Activated CD4-positive, alpha-beta memory T cell treated with anti-CD3 and anti-CD28 coated beads for 36 hours (primary cell): Measurements from ENCODE around the gene ABCA4. TPM values are rescaled to one million over a fixed set of nuclear protein-coding genes. Genes with fewer than 3 reads are reported as not detected.
"Not testable (repeated sequence)": the region's sequence is repeated elsewhere in the genome, so short reads cannot be mapped to it uniquely, and the experiment has no call there.

ENCODE experiments used
- CTCF ChIA-PET: fragments of 350-600 bp; sonication (Branson Sonifier 250); formaldehyde crosslinking; loops from one replicate; lab custom pipeline; 2021; ENCODE audit warnings: antibody characterized with exemption, inconsistent platforms; lab: Charles Lee
- POLR2A ChIA-PET: fragments of 350-600 bp; sonication (Branson Sonifier 250); formaldehyde crosslinking; loops from one replicate; lab custom pipeline; 2021; ENCODE audit warnings: antibody characterized with exemption; lab: Charles Lee
- DNase-seq: peaks from one replicate; pipeline ENCODE4 v3.0.0-alpha.2; 2020
- H3K27ac Mint-ChIP-seq: one replicate; pipeline ENCODE4 v1.8.0; 2021; ENCODE audit warnings: mixed read lengths
- H3K27me3 Mint-ChIP-seq: one replicate; pipeline ENCODE4 v1.8.0; 2021; ENCODE audit warnings: mixed read lengths
- H3K36me3 Mint-ChIP-seq: one replicate; pipeline ENCODE4 v1.8.0; 2021; ENCODE audit warnings: mixed read lengths
- H3K4me1 Mint-ChIP-seq: one replicate; pipeline ENCODE4 v1.8.0; 2021; ENCODE audit warnings: low read depth, mixed read lengths
- H3K4me3 Mint-ChIP-seq: one replicate; pipeline ENCODE4 v1.8.0; 2021; ENCODE audit warnings: mild to moderate bottlenecking, mixed read lengths
- H3K9me3 Mint-ChIP-seq: one replicate; pipeline ENCODE4 v1.8.0; 2021; ENCODE audit warnings: mixed read lengths
- intact Hi-C: fragments of 100-400 bp; cut with micrococcal nuclease; formaldehyde crosslinking; loops from one replicate; pipeline ENCODE4 v1.15.1; 2023
- total RNA-seq, 2 experiments: library from RNA; stranded (reverse); gene quantifications; one replicate each; pipeline ENCODE4 v1.2.3, GENCODE V29; 2021

Gene ABCA4
- total RNA-seq, 2 experiments from 2014 or later, result not detected

- Mint-ChIP-seq H3K9me3 (no peaks in the 10 kb centered on the region), H3K4me3 (no peak overlapping the region), H3K27ac (no peak overlapping the region), H3K36me3 (no peaks in the 10 kb centered on the region), H3K27me3 (no peaks in the 10 kb centered on the region), H3K4me1 (no peaks in the 10 kb centered on the region)
- intact Hi-C loops, result no loop called here
- ChIA-PET CTCF (no interaction called here), POLR2A (interaction anchor here (0.5 kb wide), 1 partner anchor 369 kb away, joined by 3 read pairs; no protein-coding TSS in a partner anchor)
- no peak for DNase-seq
Measured at GRCh38 chr1:93964096-93964776, 156.7 kb downstream of the ABCA4 start.

GRCh38 chr1:93963585-93963984, 157.4 kb downstream of the ABCA4 start:
- ChIA-PET POLR2A (interaction anchor here (0.5 kb wide), 1 partner anchor 370 kb away, joined by 3 read pairs; no protein-coding TSS in a partner anchor), CTCF (no interaction called here)
- H3K9me3 Mint-ChIP-seq, result no peaks in the 10 kb centered on the region
- no peak overlapping the region for H3K27ac Mint-ChIP-seq
- no peak for DNase-seq
- H3K36me3 Mint-ChIP-seq, result no peaks in the 10 kb centered on the region
- no peaks in the 10 kb centered on the region for H3K4me1 Mint-ChIP-seq
- H3K27me3 Mint-ChIP-seq, result no peaks in the 10 kb centered on the region
- no peak overlapping the region for H3K4me3 Mint-ChIP-seq
- intact Hi-C loops, result no loop called here

GRCh38 chr1:93961906-93962305, 159.0 kb downstream of the ABCA4 start:
- Mint-ChIP-seq H3K27ac (no peak overlapping the region), H3K36me3 (peaks cover 3% of the 10 kb centered on the region), H3K4me3 (no peak overlapping the region), H3K27me3 (no peaks in the 10 kb centered on the region), H3K9me3 (peaks cover 5% of the 10 kb centered on the region), H3K4me1 (no peaks in the 10 kb centered on the region)
- no peak for DNase-seq
- intact Hi-C loops, result no loop called here
- CTCF ChIA-PET, result no interaction called here
- POLR2A ChIA-PET, result no interaction called here

DNA sequence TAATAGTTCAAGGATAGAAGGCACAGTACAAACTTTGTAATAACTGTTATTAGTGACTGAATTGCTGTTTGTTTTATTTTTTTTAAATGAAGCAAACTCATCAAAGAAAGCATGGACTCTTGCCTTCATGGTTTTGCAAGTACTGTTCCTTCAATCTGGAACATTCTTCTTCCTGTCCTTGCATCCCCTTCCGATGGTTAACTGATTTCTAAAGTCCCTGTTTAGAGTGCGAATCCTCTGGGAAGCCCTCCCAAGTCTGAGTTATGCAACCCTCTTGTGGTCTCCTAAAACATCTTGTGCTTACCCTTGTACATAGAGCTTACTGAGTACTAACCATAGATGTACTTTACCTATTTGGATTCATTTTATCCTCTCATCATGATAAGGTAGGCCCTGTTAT, 159.5 kb downstream of the ABCA4 start:
- H3K27me3 Mint-ChIP-seq, result no peaks in the 10 kb centered on the region
- ChIA-PET CTCF (no interaction called here), POLR2A (no interaction called here)
- DNase-seq, result no peak
- intact Hi-C loops, result no loop called here
- no peak overlapping the region for H3K27ac Mint-ChIP-seq
- H3K9me3 Mint-ChIP-seq, result peaks cover 10% of the 10 kb centered on the region
- H3K4me3 Mint-ChIP-seq, result no peak overlapping the region
- H3K36me3 Mint-ChIP-seq, result peaks cover 3% of the 10 kb centered on the region
- no peaks in the 10 kb centered on the region for H3K4me1 Mint-ChIP-seq

DNA sequence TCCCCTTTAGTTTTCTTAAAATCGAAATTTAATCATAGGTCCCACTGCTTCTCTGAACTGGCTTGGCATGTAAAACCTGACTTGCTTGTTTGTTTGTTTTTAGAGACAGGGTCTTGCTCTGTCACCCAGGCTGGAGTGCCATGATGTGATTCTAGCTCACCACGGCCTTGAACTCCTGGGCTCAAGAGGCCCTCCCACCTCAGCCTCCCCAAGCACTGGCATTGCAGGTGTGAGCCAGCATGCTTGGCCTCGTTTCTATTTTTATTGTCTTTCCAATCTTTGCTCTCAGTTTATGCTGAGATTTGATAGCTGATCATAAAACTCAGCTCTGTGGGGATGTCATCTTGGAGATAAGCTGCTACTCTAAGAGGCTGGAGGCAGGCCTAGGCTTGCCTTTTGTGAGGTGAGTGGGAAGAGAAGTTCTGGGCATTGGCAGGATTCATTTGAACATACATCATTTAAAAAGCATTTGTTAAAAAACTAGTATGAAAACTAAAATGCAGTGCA, 160.3 kb downstream of the ABCA4 start:
- CTCF ChIA-PET, result interaction anchor here (0.6 kb wide), 1 partner anchor 273 kb away, joined by 3 read pairs; no protein-coding TSS in a partner anchor
- intact Hi-C loops, result no loop called here
- no peaks in the 10 kb centered on the region for H3K27me3 Mint-ChIP-seq
- H3K36me3 Mint-ChIP-seq, result peaks cover 3% of the 10 kb centered on the region
- H3K4me1 Mint-ChIP-seq, result no peaks in the 10 kb centered on the region
- H3K27ac Mint-ChIP-seq, result no peak overlapping the region
- POLR2A ChIA-PET, result no interaction called here
- H3K9me3 Mint-ChIP-seq, result peaks cover 17% of the 10 kb centered on the region
- no peak overlapping the region for H3K4me3 Mint-ChIP-seq
- no peak for DNase-seq

GRCh38 chr1:93959413-93959812, 161.5 kb downstream of the ABCA4 start:
- H3K4me1 Mint-ChIP-seq, result no peaks in the 10 kb centered on the region
- CTCF ChIA-PET, result interaction anchor here (0.9 kb wide), 1 partner anchor 80 kb away, joined by 4 read pairs; no protein-coding TSS in a partner anchor
- intact Hi-C loops, result no loop called here
- peaks cover 6% of the 10 kb centered on the region for H3K36me3 Mint-ChIP-seq
- POLR2A ChIA-PET, result no interaction called here
- peaks cover 27% of the 10 kb centered on the region for H3K9me3 Mint-ChIP-seq
- DNase-seq, result no peak
- H3K4me3 Mint-ChIP-seq, result no peak overlapping the region
- no peaks in the 10 kb centered on the region for H3K27me3 Mint-ChIP-seq
- H3K27ac Mint-ChIP-seq, result no peak overlapping the region

DNA sequence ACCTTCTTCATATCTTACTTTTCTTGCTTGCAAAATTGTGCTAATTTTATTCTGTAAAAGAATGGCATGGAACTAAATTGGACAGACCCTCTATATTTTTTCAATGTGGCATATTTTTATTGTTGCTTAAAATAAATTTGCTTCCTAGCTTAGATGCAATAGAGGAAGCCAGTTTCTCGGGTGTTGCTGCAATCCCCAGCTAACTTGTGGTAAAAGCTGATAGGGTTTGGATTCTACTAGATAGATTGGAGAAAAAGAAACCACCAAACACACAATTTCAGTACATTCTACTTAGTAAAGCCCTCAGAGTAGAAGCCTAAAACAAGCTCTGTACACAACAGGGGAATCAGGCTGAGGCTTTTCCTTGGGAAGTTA, 162.2 kb downstream of the ABCA4 start:
- H3K27ac Mint-ChIP-seq, result no peak overlapping the region
- no peaks in the 10 kb centered on the region for H3K4me1 Mint-ChIP-seq
- intact Hi-C loops, result no loop called here
- H3K9me3 Mint-ChIP-seq, result peaks cover 28% of the 10 kb centered on the region
- H3K27me3 Mint-ChIP-seq, result no peaks in the 10 kb centered on the region
- no peak for DNase-seq
- POLR2A ChIA-PET, result no interaction called here
- no peak overlapping the region for H3K4me3 Mint-ChIP-seq
- peaks cover 6% of the 10 kb centered on the region for H3K36me3 Mint-ChIP-seq
- CTCF ChIA-PET, result interaction anchor here (0.9 kb wide), 1 partner anchor 81 kb away, joined by 4 read pairs; no protein-coding TSS in a partner anchor

DNA sequence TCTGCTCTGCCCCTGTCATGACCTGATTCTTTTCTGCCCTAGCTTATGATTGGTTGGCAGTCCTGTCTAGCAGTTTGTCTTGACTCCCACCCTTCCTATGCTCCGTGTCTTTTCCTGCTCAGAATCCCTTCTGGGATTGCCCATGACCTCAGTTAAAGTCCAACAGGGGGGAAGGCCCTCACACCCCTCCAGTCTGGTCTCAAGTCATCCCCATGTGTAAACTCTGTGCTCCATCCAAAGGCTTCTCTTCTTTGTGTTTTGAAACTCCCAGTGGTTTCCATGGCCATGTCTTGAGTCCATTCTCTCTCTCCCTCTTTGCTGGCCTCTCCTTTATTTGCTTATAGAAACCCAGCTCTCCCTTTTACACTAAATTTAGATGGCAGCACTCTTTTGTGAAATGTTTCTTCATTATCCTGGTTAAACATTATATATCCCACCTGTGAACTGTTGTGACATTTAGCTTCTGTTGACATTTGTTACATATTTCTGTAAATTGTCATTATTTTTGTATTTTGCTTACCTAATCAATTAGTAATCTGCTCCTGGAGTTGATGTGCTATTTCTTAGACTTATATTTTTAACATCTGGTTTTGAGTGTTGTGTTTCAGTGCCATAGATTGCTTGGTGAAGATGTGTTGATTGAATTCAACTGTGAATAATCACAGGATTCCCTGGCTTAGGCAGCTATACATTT, 162.8 kb downstream of the ABCA4 start:
- peaks cover 6% of the 10 kb centered on the region for H3K36me3 Mint-ChIP-seq
- no peak overlapping the region for H3K4me3 Mint-ChIP-seq
- no peak for DNase-seq
- no peaks in the 10 kb centered on the region for H3K27me3 Mint-ChIP-seq
- intact Hi-C loops, result no loop called here
- H3K9me3 Mint-ChIP-seq, result peaks cover 29% of the 10 kb centered on the region
- H3K4me1 Mint-ChIP-seq, result no peaks in the 10 kb centered on the region
- ChIA-PET CTCF (interaction anchor here (0.9 kb wide), 1 partner anchor 82 kb away, joined by 4 read pairs; no protein-coding TSS in a partner anchor), POLR2A (no interaction called here)
- no peak overlapping the region for H3K27ac Mint-ChIP-seq

DNA sequence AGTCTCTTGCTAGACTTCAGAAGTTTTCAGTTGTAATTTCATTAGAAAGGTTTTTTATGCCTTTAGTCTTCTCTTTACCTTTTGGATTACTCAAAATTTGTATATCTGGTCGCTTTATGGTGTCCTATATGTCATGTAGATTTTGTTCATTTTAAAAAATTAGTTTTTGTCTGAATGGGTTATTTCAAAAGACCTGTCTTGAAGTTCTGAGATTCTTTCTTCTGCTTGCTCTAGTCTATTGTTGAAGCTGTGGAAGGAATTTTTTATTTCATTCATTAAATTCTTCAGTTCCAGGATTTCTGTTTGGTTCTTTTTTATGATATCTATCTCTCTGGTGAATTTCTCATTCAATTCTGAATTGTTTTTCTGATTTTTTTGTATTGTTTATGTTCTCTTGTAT, 165.2 kb downstream of the ABCA4 start:
- Mint-ChIP-seq H3K27me3 (no peaks in the 10 kb centered on the region), H3K36me3 (peaks cover 10% of the 10 kb centered on the region), H3K4me3 (no peak overlapping the region), H3K4me1 (no peaks in the 10 kb centered on the region), H3K27ac (no peak overlapping the region), H3K9me3 (peaks cover 50% of the 10 kb centered on the region)
- DNase-seq, result no peak
- ChIA-PET POLR2A (no interaction called here), CTCF (no interaction called here)
- intact Hi-C loops, result no loop called here

DNA sequence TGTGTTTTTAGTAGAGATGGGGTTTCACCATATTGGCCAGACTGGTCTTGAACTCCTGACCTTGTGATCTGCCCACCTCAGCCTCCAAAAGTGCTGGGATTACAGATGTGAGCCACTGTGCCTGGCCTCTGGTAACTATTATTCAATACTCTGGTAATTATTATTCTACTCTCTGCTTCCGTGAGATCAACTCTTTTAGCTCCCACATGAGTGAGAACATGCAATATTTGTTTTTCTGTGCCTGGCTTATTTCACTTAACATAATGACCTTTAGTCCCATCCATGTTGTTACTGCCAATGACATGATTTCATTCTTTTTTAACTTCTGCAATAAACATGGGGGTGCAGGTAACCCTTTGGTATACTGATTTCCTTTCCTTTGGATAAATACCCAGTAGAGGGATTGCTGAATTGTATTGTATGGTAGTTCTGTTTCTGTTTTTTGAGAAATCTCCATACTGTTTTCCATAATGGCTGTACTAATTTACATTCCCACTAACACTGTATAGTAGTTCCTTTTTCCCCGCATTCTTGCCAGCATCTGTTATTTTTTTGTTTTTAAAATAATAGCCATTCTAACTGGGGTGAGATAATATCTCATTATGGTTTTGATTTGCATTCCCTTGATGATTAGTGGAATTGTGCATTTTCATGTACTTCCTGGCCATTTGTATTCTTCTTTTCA, 173.8 kb downstream of the ABCA4 start:
- intact Hi-C loops, H3K27me3 Mint-ChIP-seq, DNase-seq, H3K27ac Mint-ChIP-seq, H3K36me3 Mint-ChIP-seq, CTCF ChIA-PET, H3K4me3 Mint-ChIP-seq, H3K4me1 Mint-ChIP-seq, POLR2A ChIA-PET: not testable (repeated sequence)
- H3K9me3 Mint-ChIP-seq, result peaks cover 17% of the 10 kb centered on the region
